ENCODE data around the gene ANKFY1. TPM values are rescaled to one million over a fixed set of nuclear protein-coding genes. Genes with fewer than 3 reads are reported as not detected.

Gene ANKFY1
- total RNA-seq, 1 experiment from 2014 or later: 18.5 TPM

GRCh38 chr17:4269915-4270314 is 6.1 kb upstream of the ANKFY1 start:
- DNase-seq (no peak), ATAC-seq (no peak)
- intact Hi-C loops (cut with micrococcal nuclease): no loop called here
- Histone ChIP-seq H3F3A (ENCODE audit: low read length, unreplicated experiment) (no peaks in the 10 kb centered on the region), H3K4me2 (ENCODE audit: low read length) (no peak overlapping the region), H3K9ac (ENCODE audit: low read length) (no peak overlapping the region), H3K9me3 (ENCODE audit: low read length) (no peaks in the 10 kb centered on the region), H3K4me1 (ENCODE audit: insufficient read depth, low read length) (no peaks in the 10 kb centered on the region), H3K4me3 (ENCODE audit: low read length) (no peak overlapping the region), H2AFZ (ENCODE audit: low read length) (no peak overlapping the region), H3K79me2 (ENCODE audit: low read length) (no peaks in the 10 kb centered on the region), H3K36me3 (ENCODE audit: low read depth, low read length) (no peaks in the 10 kb centered on the region; the same call in none of the 2 replicates), H3K27me3 (ENCODE audit: low read length) (no peaks in the 10 kb centered on the region), H3K27ac (ENCODE audit: low read length) (no peak overlapping the region), H4K20me1 (ENCODE audit: low read length) (no peaks in the 10 kb centered on the region), H3K9me2 (replicated peaks; ENCODE audit: low read length) (no peaks in the 10 kb centered on the region)
- no peak for TF ChIP-seq EZH2 (IDR thresholded peaks at IDR 0.05; ENCODE audit: low read length, unreplicated experiment)
- TF ChIP-seq CTCF (conservative IDR thresholded peaks at IDR 0.05; ENCODE audit: low read depth, low read length): no peak
- no peak for TF ChIP-seq EZH2phosphoT487 (IDR thresholded peaks at IDR 0.05; ENCODE audit: borderline replicate concordance, low read length)
- ChIA-PET CTCF (no interaction called here), POLR2A (ENCODE audit: unreplicated experiment) (no interaction called here)
- no TSS peak for BruUV-seq (replicated peaks)

GRCh38 chr17:4267402-4267801 is 3.6 kb upstream of the ANKFY1 start:
- intact Hi-C loops (cut with micrococcal nuclease): no loop called here
- TF ChIP-seq EZH2phosphoT487 (IDR thresholded peaks at IDR 0.05; ENCODE audit: borderline replicate concordance, low read length) (no peak), CTCF (conservative IDR thresholded peaks at IDR 0.05; ENCODE audit: low read depth, low read length) (no peak), EZH2 (IDR thresholded peaks at IDR 0.05; ENCODE audit: low read length, unreplicated experiment) (no peak)
- Histone ChIP-seq H3K4me2 (ENCODE audit: low read length) (no peak overlapping the region), H3K79me2 (ENCODE audit: low read length) (peaks cover 18% of the 10 kb centered on the region), H4K20me1 (ENCODE audit: low read length) (peaks cover 4% of the 10 kb centered on the region; the same call in 1 of the 2 replicates), H3K4me3 (ENCODE audit: low read length) (no peak overlapping the region), H3K27me3 (ENCODE audit: low read length) (no peaks in the 10 kb centered on the region), H3K36me3 (ENCODE audit: low read depth, low read length) (no peaks in the 10 kb centered on the region; the same call in none of the 2 replicates), H2AFZ (ENCODE audit: low read length) (no peak overlapping the region), H3K9me3 (ENCODE audit: low read length) (no peaks in the 10 kb centered on the region), H3K4me1 (ENCODE audit: insufficient read depth, low read length) (peaks cover 7% of the 10 kb centered on the region), H3F3A (ENCODE audit: low read length, unreplicated experiment) (no peaks in the 10 kb centered on the region), H3K9ac (ENCODE audit: low read length) (no peak overlapping the region), H3K27ac (ENCODE audit: low read length) (no peak overlapping the region), H3K9me2 (replicated peaks; ENCODE audit: low read length) (no peaks in the 10 kb centered on the region)
- ChIA-PET CTCF (no interaction called here), POLR2A (ENCODE audit: unreplicated experiment) (no interaction called here)
- BruUV-seq (replicated peaks): no TSS peak
- DNase-seq (no peak), ATAC-seq (no peak)

GRCh38 chr17:4266550-4266949 is 2.8 kb upstream of the ANKFY1 start:
- H3K79me2 ChIP-seq (ENCODE audit: low read length): peaks cover 26% of the 10 kb centered on the region
- peaks cover 9% of the 10 kb centered on the region for H3K4me1 ChIP-seq (ENCODE audit: insufficient read depth, low read length)
- no peaks in the 10 kb centered on the region for H3K27me3 ChIP-seq (ENCODE audit: low read length)
- H3K4me2 ChIP-seq (ENCODE audit: low read length): no peak overlapping the region
- no peak overlapping the region for H3K4me3 ChIP-seq (ENCODE audit: low read length)
- no peak overlapping the region for H2AFZ ChIP-seq (ENCODE audit: low read length)
- H4K20me1 ChIP-seq (ENCODE audit: low read length): peaks cover 4% of the 10 kb centered on the region; the same call in 1 of the 2 replicates
- no peak overlapping the region for H3K27ac ChIP-seq (ENCODE audit: low read length)
- ChIA-PET POLR2A (ENCODE audit: unreplicated experiment) (no interaction called here), CTCF (no interaction called here)
- intact Hi-C loops (cut with micrococcal nuclease): no loop called here
- H3K9me3 ChIP-seq (ENCODE audit: low read length): no peaks in the 10 kb centered on the region
- BruUV-seq (replicated peaks): no TSS peak
- H3F3A ChIP-seq (ENCODE audit: low read length, unreplicated experiment): no peaks in the 10 kb centered on the region
- DNase-seq (no peak), ATAC-seq (no peak)
- H3K9me2 ChIP-seq (replicated peaks; ENCODE audit: low read length): no peaks in the 10 kb centered on the region
- no peak overlapping the region for H3K9ac ChIP-seq (ENCODE audit: low read length)
- no peaks in the 10 kb centered on the region; the same call in none of the 2 replicates for H3K36me3 ChIP-seq (ENCODE audit: low read depth, low read length)
- TF ChIP-seq CTCF (conservative IDR thresholded peaks at IDR 0.05; ENCODE audit: low read depth, low read length) (no peak), EZH2phosphoT487 (IDR thresholded peaks at IDR 0.05; ENCODE audit: borderline replicate concordance, low read length) (no peak), EZH2 (IDR thresholded peaks at IDR 0.05; ENCODE audit: low read length, unreplicated experiment) (no peak)

Measured in PC-3 (cell line).